K562 (cell line): Measurements from ENCODE around the gene HES4. TPM values are rescaled to one million over a fixed set of nuclear protein-coding genes. Genes with fewer than 3 reads are reported as not detected.

Experiments used
- DMBX1 ChIP-seq: fragments of 250-450 bp; sonication (Bioruptor Pico); IDR thresholded peaks from 2 replicates; pipeline ENCODE4 v1.8.0; 2022; ENCODE audit warnings: inconsistent platforms, mild to moderate bottlenecking, moderate library complexity, borderline replicate concordance
- MTA2 ChIP-seq: fragments of 450-650 bp; IDR thresholded peaks from 2 replicates; pipeline ENCODE4 v1.6.1; 2016; ENCODE audit warnings: low read depth
- NR3C1 ChIP-seq: sonication (generic); formaldehyde crosslinking; IDR thresholded peaks from 2 replicates; pipeline ENCODE4 v1.8.1; 2022; ENCODE audit warnings: missing genetic modification reagents
- TCF3 ChIP-seq: sonication (generic); formaldehyde crosslinking; IDR thresholded peaks from 2 replicates; pipeline ENCODE4 v1.4.0; 2020; ENCODE audit warnings: mild to moderate bottlenecking, missing genetic modification reagents
- TRIM24 ChIP-seq, 2 experiments: fragments of 450-650 bp; IDR thresholded peaks; 2 replicates each; pipeline ENCODE4 v1.6.1; 2016
- polyA plus RNA-seq, 8 experiments: library from polyadenylated mRNA; depleted of rRNA in 4 of 8; stranded (reverse) in 5 of 8; unstranded in 3 of 8; fragments of >200 nt; fragmentation: Nextera tagmentation in 2 of 8; fragmentation: Illumina TruSeq in 1 of 8; extraction: Ambion mirVana in 2 of 8; extraction: Trizol in 1 of 8; gene quantifications; 2 replicates each; pipeline versions ENCODE4 v1.2.1 to v1.2.3, GENCODE V29; 2011 to 2014; ENCODE audit warnings: inconsistent platforms in 1 of 8, missing spikeins in 1 of 8
- total RNA-seq, 7 experiments: library from RNA; depleted of rRNA in 6 of 7; stranded (reverse); fragments of >200 nt in 6 of 7; fragmentation: Illumina TruSeq in 2 of 7; extraction: Trizol in 2 of 7; gene quantifications; 2 replicates each; pipeline versions ENCODE4 v1.2.1 to v1.2.3, GENCODE V29; 2011 to 2021; ENCODE audit warnings: low replicate concordance in 1 of 7
- TF ChIP-seq, protein P1 (sequence below): fragments of 250-450 bp; sonication (Bioruptor Pico); IDR thresholded peaks from 2 replicates; pipeline ENCODE4 v1.4.0; 2020
- TF ChIP-seq, protein P2 (sequence below): fragments of 450-650 bp; formaldehyde crosslinking; IDR thresholded peaks from 2 replicates; pipeline ENCODE4 v1.4.0; 2020; ENCODE audit warnings: mild to moderate bottlenecking, moderate library complexity
- TF ChIP-seq, protein P3 (sequence below): fragments of 250-450 bp; sonication (Bioruptor Pico); IDR thresholded peaks from 2 replicates; pipeline ENCODE4 v1.8.0; 2022; ENCODE audit warnings: inconsistent platforms, mild to moderate bottlenecking, moderate library complexity, borderline replicate concordance
- TF ChIP-seq, protein P4 (sequence below): fragments of 250-450 bp; sonication (Bioruptor Pico); IDR thresholded peaks from 2 replicates; pipeline ENCODE4 v1.5.0; 2021; ENCODE audit warnings: mild to moderate bottlenecking, moderate library complexity
- TF ChIP-seq, protein P5 (sequence below): sonication (generic); formaldehyde crosslinking; IDR thresholded peaks from 2 replicates; pipeline ENCODE4 v1.8.1; 2023; ENCODE audit warnings: mild to moderate bottlenecking, missing genetic modification reagents, moderate library complexity
- TF ChIP-seq, protein P6 (sequence below): IDR thresholded peaks from 3 replicates; pipeline ENCODE4 v1.6.1; 2011; ENCODE audit warnings: borderline replicate concordance, mild to moderate bottlenecking; ENCODE audit not compliant: insufficient read length, insufficient read depth

HES4 gene
- total and polyA plus RNA-seq, 9 of the 15 experiments (the other 6 are each of a cell fraction or from before 2014, with no cell fraction given) = 0.21 to 43.7 (median 5.3) TPM; not detected in 2

DNA sequence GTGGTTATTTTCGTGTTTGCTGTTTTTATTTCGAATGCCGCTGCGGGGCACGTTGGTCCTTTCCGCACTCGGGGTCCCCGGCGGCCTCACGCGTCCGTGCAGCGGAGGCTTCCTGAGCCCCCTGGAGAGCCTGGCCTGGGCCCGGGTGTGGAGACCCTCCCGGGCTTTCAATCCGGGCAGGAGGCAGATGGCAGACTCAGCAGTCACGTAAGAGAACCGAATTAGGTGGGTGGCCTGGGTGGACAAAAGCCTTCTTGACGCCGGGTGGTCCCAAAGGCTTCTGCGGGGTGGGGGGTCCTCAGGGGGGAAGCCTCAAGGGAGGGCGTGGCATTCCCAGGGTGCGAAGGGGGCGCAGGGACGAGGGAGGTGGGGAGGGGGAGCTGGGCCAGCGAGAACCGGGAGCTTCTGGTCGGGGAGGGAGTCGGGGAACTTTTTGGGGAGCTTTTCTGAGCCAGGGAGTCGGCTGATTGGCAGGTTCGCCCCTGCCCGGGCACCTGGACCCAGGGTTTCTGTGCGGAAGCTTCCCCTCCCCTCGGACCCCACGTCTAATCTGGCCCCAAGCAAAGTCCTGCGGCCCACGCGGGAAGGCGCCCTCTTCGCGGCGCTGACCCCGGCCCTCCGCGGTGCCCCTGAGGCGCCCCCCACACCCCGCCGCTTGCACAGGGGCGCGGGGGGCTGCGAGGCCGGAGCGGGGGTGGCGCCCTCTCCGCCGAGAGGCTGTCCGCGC is 1.3 kb upstream of the HES4 start (continued):
- TF ChIP-seq, protein P1, sequence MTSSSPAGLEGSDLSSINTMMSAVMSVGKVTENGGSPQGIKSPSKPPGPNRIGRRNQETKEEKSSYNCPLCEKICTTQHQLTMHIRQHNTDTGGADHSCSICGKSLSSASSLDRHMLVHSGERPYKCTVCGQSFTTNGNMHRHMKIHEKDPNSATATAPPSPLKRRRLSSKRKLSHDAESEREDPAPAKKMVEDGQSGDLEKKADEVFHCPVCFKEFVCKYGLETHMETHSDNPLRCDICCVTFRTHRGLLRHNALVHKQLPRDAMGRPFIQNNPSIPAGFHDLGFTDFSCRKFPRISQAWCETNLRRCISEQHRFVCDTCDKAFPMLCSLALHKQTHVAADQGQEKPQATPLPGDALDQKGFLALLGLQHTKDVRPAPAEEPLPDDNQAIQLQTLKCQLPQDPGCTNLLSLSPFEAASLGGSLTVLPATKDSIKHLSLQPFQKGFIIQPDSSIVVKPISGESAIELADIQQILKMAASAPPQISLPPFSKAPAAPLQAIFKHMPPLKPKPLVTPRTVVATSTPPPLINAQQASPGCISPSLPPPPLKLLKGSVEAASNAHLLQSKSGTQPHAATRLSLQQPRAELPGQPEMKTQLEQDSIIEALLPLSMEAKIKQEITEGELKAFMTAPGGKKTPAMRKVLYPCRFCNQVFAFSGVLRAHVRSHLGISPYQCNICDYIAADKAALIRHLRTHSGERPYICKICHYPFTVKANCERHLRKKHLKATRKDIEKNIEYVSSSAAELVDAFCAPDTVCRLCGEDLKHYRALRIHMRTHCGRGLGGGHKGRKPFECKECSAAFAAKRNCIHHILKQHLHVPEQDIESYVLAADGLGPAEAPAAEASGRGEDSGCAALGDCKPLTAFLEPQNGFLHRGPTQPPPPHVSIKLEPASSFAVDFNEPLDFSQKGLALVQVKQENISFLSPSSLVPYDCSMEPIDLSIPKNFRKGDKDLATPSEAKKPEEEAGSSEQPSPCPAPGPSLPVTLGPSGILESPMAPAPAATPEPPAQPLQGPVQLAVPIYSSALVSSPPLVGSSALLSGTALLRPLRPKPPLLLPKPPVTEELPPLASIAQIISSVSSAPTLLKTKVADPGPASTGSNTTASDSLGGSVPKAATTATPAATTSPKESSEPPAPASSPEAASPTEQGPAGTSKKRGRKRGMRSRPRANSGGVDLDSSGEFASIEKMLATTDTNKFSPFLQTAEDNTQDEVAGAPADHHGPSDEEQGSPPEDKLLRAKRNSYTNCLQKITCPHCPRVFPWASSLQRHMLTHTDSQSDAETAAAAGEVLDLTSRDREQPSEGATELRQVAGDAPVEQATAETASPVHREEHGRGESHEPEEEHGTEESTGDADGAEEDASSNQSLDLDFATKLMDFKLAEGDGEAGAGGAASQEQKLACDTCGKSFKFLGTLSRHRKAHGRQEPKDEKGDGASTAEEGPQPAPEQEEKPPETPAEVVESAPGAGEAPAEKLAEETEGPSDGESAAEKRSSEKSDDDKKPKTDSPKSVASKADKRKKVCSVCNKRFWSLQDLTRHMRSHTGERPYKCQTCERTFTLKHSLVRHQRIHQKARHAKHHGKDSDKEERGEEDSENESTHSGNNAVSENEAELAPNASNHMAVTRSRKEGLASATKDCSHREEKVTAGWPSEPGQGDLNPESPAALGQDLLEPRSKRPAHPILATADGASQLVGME (CRISPR knock-in tag) = 0 out of 2 replicates have a peak, but pooled peaks have one; percentile 51
- TF ChIP-seq, protein P2, sequence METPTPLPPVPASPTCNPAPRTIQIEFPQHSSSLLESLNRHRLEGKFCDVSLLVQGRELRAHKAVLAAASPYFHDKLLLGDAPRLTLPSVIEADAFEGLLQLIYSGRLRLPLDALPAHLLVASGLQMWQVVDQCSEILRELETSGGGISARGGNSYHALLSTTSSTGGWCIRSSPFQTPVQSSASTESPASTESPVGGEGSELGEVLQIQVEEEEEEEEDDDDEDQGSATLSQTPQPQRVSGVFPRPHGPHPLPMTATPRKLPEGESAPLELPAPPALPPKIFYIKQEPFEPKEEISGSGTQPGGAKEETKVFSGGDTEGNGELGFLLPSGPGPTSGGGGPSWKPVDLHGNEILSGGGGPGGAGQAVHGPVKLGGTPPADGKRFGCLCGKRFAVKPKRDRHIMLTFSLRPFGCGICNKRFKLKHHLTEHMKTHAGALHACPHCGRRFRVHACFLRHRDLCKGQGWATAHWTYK (CRISPR knock-in tag) = no peak
- TF ChIP-seq NR3C1 (peak; percentile 5; the same call in 1 of the 2 replicates), DMBX1 (CRISPR knock-in tag) (no peak), TRIM24 (IDR thresholded peaks at IDR 0.05) (no peak), TCF3 (CRISPR knock-in tag) (no peak), MTA2 (no peak)
- TF ChIP-seq, protein P3, sequence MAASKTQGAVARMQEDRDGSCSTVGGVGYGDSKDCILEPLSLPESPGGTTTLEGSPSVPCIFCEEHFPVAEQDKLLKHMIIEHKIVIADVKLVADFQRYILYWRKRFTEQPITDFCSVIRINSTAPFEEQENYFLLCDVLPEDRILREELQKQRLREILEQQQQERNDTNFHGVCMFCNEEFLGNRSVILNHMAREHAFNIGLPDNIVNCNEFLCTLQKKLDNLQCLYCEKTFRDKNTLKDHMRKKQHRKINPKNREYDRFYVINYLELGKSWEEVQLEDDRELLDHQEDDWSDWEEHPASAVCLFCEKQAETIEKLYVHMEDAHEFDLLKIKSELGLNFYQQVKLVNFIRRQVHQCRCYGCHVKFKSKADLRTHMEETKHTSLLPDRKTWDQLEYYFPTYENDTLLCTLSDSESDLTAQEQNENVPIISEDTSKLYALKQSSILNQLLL = no peak
- TF ChIP-seq, protein P4, sequence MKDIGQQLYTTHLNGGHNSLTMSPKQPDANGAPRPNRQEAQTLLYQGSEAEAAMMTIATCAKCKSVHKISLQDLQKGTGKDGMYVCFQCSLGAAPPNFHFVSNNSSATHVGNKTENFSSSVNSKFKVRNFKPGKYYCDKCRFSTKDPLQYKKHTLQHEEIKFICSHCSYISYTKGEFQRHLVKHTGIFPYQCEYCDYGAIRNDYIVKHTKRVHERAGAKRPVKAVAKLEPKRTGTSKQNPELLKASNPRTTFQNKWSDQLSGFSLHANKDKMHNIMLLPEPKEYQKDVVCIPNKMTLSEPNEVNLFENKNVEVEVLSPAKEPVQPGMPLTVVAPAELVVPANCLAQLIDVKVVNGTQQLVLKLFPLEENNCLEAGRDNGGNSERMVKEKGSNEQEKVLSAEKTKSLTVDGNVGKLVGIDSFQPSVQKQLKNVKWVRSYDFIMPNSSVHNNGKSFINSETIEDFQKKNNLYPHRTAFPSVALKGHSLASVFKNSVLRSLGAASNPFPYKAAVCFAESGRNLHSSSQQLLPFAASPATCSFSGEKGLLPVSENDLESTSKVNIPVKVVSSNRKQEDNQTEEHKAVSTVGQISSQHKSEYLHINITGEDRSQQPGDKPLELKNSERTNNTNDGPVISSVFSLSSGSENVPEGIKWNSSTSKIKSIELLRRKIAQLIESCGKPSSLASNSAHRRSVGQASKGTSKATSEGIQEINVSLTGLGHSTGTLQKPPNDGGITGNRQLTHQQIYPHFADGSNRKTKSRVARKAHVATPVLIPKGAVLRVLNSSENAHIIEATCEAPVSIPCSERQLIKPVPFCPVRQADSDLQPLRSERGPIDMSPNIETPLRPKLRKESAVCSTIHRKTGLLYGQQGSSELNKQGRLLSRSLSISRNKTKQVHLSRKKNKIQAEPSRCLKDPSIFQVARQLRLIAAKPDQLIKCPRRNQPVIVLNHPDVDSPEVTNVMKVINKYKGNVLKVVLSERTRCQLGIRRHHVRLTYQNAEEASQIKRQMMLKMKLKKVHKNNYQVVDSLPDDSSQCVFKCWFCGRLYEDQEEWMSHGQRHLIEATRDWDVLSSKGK (CRISPR knock-in tag) = no peak
- TF ChIP-seq, protein P5, sequence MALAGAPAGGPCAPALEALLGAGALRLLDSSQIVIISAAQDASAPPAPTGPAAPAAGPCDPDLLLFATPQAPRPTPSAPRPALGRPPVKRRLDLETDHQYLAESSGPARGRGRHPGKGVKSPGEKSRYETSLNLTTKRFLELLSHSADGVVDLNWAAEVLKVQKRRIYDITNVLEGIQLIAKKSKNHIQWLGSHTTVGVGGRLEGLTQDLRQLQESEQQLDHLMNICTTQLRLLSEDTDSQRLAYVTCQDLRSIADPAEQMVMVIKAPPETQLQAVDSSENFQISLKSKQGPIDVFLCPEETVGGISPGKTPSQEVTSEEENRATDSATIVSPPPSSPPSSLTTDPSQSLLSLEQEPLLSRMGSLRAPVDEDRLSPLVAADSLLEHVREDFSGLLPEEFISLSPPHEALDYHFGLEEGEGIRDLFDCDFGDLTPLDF (CRISPR knock-in tag) = no peak
- TF ChIP-seq, protein P6, sequence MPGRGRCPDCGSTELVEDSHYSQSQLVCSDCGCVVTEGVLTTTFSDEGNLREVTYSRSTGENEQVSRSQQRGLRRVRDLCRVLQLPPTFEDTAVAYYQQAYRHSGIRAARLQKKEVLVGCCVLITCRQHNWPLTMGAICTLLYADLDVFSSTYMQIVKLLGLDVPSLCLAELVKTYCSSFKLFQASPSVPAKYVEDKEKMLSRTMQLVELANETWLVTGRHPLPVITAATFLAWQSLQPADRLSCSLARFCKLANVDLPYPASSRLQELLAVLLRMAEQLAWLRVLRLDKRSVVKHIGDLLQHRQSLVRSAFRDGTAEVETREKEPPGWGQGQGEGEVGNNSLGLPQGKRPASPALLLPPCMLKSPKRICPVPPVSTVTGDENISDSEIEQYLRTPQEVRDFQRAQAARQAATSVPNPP = no peak
